Middle frontal gyrus (tissue), 1 donor: ENCODE data around the gene SCART1.
"Not testable (repeated sequence)": the region's sequence is repeated elsewhere in the genome, so short reads cannot be mapped to it uniquely, and the experiment has no call there.

Experiments
- DNase-seq: peaks from one replicate; pipeline ENCODE4 v3.0.0-alpha.2; 2015; ENCODE audit warnings: low spot score; ENCODE audit errors: extremely low spot score

Gene SCART1

DNA sequence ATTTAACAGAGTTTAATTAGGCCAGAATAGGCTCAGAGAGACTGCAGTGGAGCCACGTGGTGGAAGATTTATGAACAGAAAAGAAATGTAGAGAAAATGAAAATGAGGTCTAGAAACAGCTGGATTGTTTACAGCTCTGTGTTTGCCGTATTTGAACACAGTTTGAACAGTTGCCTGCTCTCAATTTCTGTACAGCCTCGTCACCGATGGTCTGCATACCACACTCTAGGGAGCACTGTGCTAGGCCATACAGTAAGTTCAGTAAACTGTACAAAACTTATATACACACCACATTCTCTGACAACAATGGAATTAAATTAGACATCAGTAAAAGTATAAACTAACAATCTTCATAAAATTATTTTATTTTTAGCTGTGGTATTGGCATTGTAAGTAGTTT lies 62.3 kb downstream of the SCART1 start:
- DNase-seq, result no peak

DNA sequence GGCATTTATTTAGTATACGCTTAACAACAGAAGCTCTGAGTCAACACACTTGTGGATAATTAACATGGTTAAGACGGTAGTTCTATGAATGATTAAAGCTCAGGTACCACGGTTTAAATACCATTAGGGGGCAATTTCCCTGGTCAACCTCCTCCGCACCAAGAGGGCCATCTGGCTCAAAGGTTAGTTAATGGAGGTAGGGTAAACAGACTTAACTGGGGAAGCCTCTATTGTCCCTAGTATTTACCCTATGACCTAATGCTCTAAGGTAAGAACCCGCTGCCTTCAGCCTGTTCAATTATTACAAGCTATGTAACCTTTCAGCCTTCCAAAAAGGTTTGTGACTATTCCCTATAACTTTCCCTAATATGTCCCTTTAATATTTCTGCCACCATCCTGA lies 64.8 kb downstream of the SCART1 start:
- DNase-seq, result not testable (repeated sequence)
